Activated T-cell treated with anti-CD3 and anti-CD28 coated beads, Interleukin-2, amount 50 U/mL, for 24 hours (primary cell): Measurements from ENCODE around the gene DARS2.
"Not testable (repeated sequence)": the region's sequence is repeated elsewhere in the genome, so short reads cannot be mapped to it uniquely, and the experiment has no call there.

Source experiments
- DNase-seq: peaks from one replicate; pipeline ENCODE4 v3.0.0-alpha.2; 2020
- H3K27ac Mint-ChIP-seq: 2 replicates; pipeline ENCODE4 v1.8.0; 2020; ENCODE audit warnings: mild to moderate bottlenecking, mixed read lengths
- H3K27me3 Mint-ChIP-seq: 2 replicates; pipeline ENCODE4 v1.8.0; 2020; ENCODE audit warnings: mixed read lengths
- H3K36me3 Mint-ChIP-seq: 2 replicates; pipeline ENCODE4 v1.8.0; 2020; ENCODE audit warnings: low read depth, mixed read lengths
- H3K4me1 Mint-ChIP-seq: 2 replicates; pipeline ENCODE4 v1.8.0; 2020; ENCODE audit warnings: low read depth, mixed read lengths
- H3K4me3 Mint-ChIP-seq: 2 replicates; pipeline ENCODE4 v1.8.0; 2020; ENCODE audit warnings: mild to moderate bottlenecking, moderate library complexity, mixed read lengths
- H3K9me3 Mint-ChIP-seq: 2 replicates; pipeline ENCODE4 v1.8.0; 2020; ENCODE audit warnings: mixed read lengths

Gene DARS2

GRCh38 chr1:173852105-173852504 is 27.6 kb downstream of the DARS2 start:
- H3K9me3 Mint-ChIP-seq = no peaks in the 10 kb centered on the region
- H3K36me3 Mint-ChIP-seq = peaks cover 85% of the 10 kb centered on the region
- H3K27ac Mint-ChIP-seq = no peak overlapping the region
- H3K4me3 Mint-ChIP-seq = no peak overlapping the region
- DNase-seq = no peak
- H3K4me1 Mint-ChIP-seq = no peaks in the 10 kb centered on the region
- H3K27me3 Mint-ChIP-seq = no peaks in the 10 kb centered on the region

GRCh38 chr1:173853074-173853473 is 28.6 kb downstream of the DARS2 start:
- DNase-seq = no peak
- Mint-ChIP-seq H3K27ac (peak overlapping the region; percentile 32), H3K9me3 (no peaks in the 10 kb centered on the region), H3K4me3 (no peak overlapping the region), H3K36me3 (peaks cover 87% of the 10 kb centered on the region), H3K4me1 (no peaks in the 10 kb centered on the region), H3K27me3 (no peaks in the 10 kb centered on the region)

GRCh38 chr1:173856014-173856413 is 31.5 kb downstream of the DARS2 start:
- no peak for DNase-seq
- Mint-ChIP-seq H3K27ac (peak overlapping the region; percentile 53), H3K27me3 (no peaks in the 10 kb centered on the region), H3K4me1 (no peaks in the 10 kb centered on the region), H3K36me3 (peaks cover 87% of the 10 kb centered on the region), H3K9me3 (no peaks in the 10 kb centered on the region), H3K4me3 (no peak overlapping the region)

GRCh38 chr1:173856903-173857302 is 32.4 kb downstream of the DARS2 start:
- Mint-ChIP-seq H3K4me3 (no peak overlapping the region), H3K27me3 (no peaks in the 10 kb centered on the region), H3K9me3 (no peaks in the 10 kb centered on the region), H3K27ac (no peak overlapping the region), H3K36me3 (peaks cover 84% of the 10 kb centered on the region), H3K4me1 (peaks cover 1% of the 10 kb centered on the region)
- DNase-seq = no peak

GRCh38 chr1:173857363-173857917 is 33.0 kb downstream of the DARS2 start:
- Mint-ChIP-seq H3K4me1 (peaks cover 3% of the 10 kb centered on the region), H3K27me3 (no peaks in the 10 kb centered on the region), H3K9me3 (no peaks in the 10 kb centered on the region), H3K36me3 (peaks cover 85% of the 10 kb centered on the region), H3K27ac (peak overlapping the region; percentile 84), H3K4me3 (no peak overlapping the region)
- DNase-seq = no peak

GRCh38 chr1:173859547-173859946 is 35.1 kb downstream of the DARS2 start:
- peaks cover 86% of the 10 kb centered on the region for H3K36me3 Mint-ChIP-seq
- peak overlapping the region; percentile 67 for H3K27ac Mint-ChIP-seq
- not testable (repeated sequence) for H3K4me3 Mint-ChIP-seq, H3K27me3 Mint-ChIP-seq, H3K9me3 Mint-ChIP-seq, DNase-seq
- H3K4me1 Mint-ChIP-seq = peaks cover 16% of the 10 kb centered on the region

GRCh38 chr1:173860065-173860464 is 35.6 kb downstream of the DARS2 start:
- H3K27me3 Mint-ChIP-seq = no peaks in the 10 kb centered on the region
- H3K4me3 Mint-ChIP-seq = peak overlapping the region; percentile 97
- H3K9me3 Mint-ChIP-seq = no peaks in the 10 kb centered on the region
- peaks cover 19% of the 10 kb centered on the region for H3K4me1 Mint-ChIP-seq
- H3K27ac Mint-ChIP-seq = peak overlapping the region; percentile 100
- DNase-seq = no peak
- H3K36me3 Mint-ChIP-seq = peaks cover 86% of the 10 kb centered on the region

- Mint-ChIP-seq H3K9me3 (no peaks in the 10 kb centered on the region), H3K4me3 (peak overlapping the region; percentile 97), H3K27ac (peak overlapping the region; percentile 100), H3K27me3 (no peaks in the 10 kb centered on the region), H3K36me3 (peaks cover 87% of the 10 kb centered on the region), H3K4me1 (peaks cover 33% of the 10 kb centered on the region)
- peak; percentile 69 for DNase-seq
Observed at GRCh38 chr1:173861731-173862145, 37.3 kb downstream of the DARS2 start.

GRCh38 chr1:173862146-173862768 is 37.8 kb downstream of the DARS2 start:
- H3K36me3 Mint-ChIP-seq = peaks cover 88% of the 10 kb centered on the region
- not testable (repeated sequence) for H3K9me3 Mint-ChIP-seq, H3K27me3 Mint-ChIP-seq
- H3K27ac Mint-ChIP-seq = peak overlapping the region; percentile 100
- peak; percentile 74 for DNase-seq
- H3K4me1 Mint-ChIP-seq = peaks cover 33% of the 10 kb centered on the region
- H3K4me3 Mint-ChIP-seq = peak overlapping the region; percentile 97

GRCh38 chr1:173862769-173863223 is 38.3 kb downstream of the DARS2 start:
- H3K27me3 Mint-ChIP-seq = no peaks in the 10 kb centered on the region
- peaks cover 88% of the 10 kb centered on the region for H3K36me3 Mint-ChIP-seq
- peaks cover 33% of the 10 kb centered on the region for H3K4me1 Mint-ChIP-seq
- H3K27ac Mint-ChIP-seq = peak overlapping the region; percentile 100
- H3K4me3 Mint-ChIP-seq = peak overlapping the region; percentile 97
- peak; percentile 45 for DNase-seq
- H3K9me3 Mint-ChIP-seq = no peaks in the 10 kb centered on the region

- H3K4me3 Mint-ChIP-seq = peak overlapping the region; percentile 97
- H3K36me3 Mint-ChIP-seq = peaks cover 84% of the 10 kb centered on the region
- H3K27me3 Mint-ChIP-seq = no peaks in the 10 kb centered on the region
- H3K27ac Mint-ChIP-seq = peak overlapping the region; percentile 100
- DNase-seq = no peak
- H3K4me1 Mint-ChIP-seq = peaks cover 33% of the 10 kb centered on the region
- no peaks in the 10 kb centered on the region for H3K9me3 Mint-ChIP-seq
Observed at GRCh38 chr1:173863224-173864161, 39.0 kb downstream of the DARS2 start.

- DNase-seq = no peak
- H3K27me3 Mint-ChIP-seq = no peaks in the 10 kb centered on the region
- peak overlapping the region; percentile 97 for H3K4me3 Mint-ChIP-seq
- H3K9me3 Mint-ChIP-seq = no peaks in the 10 kb centered on the region
- H3K4me1 Mint-ChIP-seq = peaks cover 41% of the 10 kb centered on the region
- H3K36me3 Mint-ChIP-seq = peaks cover 83% of the 10 kb centered on the region
- H3K27ac Mint-ChIP-seq = peak overlapping the region; percentile 100
Observed at GRCh38 chr1:173864179-173864867, 39.9 kb downstream of the DARS2 start.

GRCh38 chr1:173865468-173866164 is 41.1 kb downstream of the DARS2 start:
- Mint-ChIP-seq H3K9me3 (no peaks in the 10 kb centered on the region), H3K36me3 (peaks cover 77% of the 10 kb centered on the region), H3K27ac (peak overlapping the region; percentile 100), H3K4me1 (peaks cover 54% of the 10 kb centered on the region), H3K27me3 (no peaks in the 10 kb centered on the region), H3K4me3 (peak overlapping the region; percentile 97)
- DNase-seq = no peak
